ENCODE data around the gene FBXL20.
"Not testable (repeated sequence)": the region's sequence is repeated elsewhere in the genome, so short reads cannot be mapped to it uniquely, and the experiment has no call there.

Gene FBXL20

GRCh38 chr17:39325528-39326240, 75.7 kb downstream of the FBXL20 start:
- no peak for DNase-seq

GRCh38 chr17:39318636-39319035, 82.8 kb downstream of the FBXL20 start:
- no peak for DNase-seq

- DNase-seq: no peak
Observed at GRCh38 chr17:39306509-39307212, 94.8 kb downstream of the FBXL20 start.

- no peak for DNase-seq
Observed at GRCh38 chr17:39305978-39306377, 95.4 kb downstream of the FBXL20 start.

GRCh38 chr17:39304188-39304587, 97.2 kb downstream of the FBXL20 start:
- no peak for DNase-seq

- no peak for DNase-seq
Observed at GRCh38 chr17:39294060-39294459, 107.4 kb downstream of the FBXL20 start.

- not testable (repeated sequence) for DNase-seq
Observed at GRCh38 chr17:39292546-39292945, 108.9 kb downstream of the FBXL20 start.

- not testable (repeated sequence) for DNase-seq
Observed at GRCh38 chr17:39286513-39286912, 114.9 kb downstream of the FBXL20 start.

GRCh38 chr17:39284685-39285084, 116.7 kb downstream of the FBXL20 start:
- no peak for DNase-seq

GRCh38 chr17:39283896-39284295, 117.5 kb downstream of the FBXL20 start:
- DNase-seq: no peak

GRCh38 chr17:39283098-39283497, 118.3 kb downstream of the FBXL20 start:
- DNase-seq: no peak

- no peak for DNase-seq
Observed at GRCh38 chr17:39281806-39282205, 119.6 kb downstream of the FBXL20 start.

- not testable (repeated sequence) for DNase-seq
Observed at GRCh38 chr17:39278246-39278645, 123.2 kb downstream of the FBXL20 start.

- DNase-seq: no peak
Observed at GRCh38 chr17:39277110-39277509, 124.3 kb downstream of the FBXL20 start.

GRCh38 chr17:39276113-39276512, 125.3 kb downstream of the FBXL20 start:
- no peak for DNase-seq

GRCh38 chr17:39271546-39271945, 129.9 kb downstream of the FBXL20 start:
- no peak for DNase-seq

GRCh38 chr17:39270923-39271322, 130.5 kb downstream of the FBXL20 start:
- no peak for DNase-seq

GRCh38 chr17:39264119-39264518, 137.3 kb downstream of the FBXL20 start:
- no peak for DNase-seq

- DNase-seq: no peak
Observed at GRCh38 chr17:39261286-39261685, 140.1 kb downstream of the FBXL20 start.

GRCh38 chr17:39252788-39253460, 148.5 kb downstream of the FBXL20 start:
- no peak for DNase-seq

- DNase-seq: no peak
Observed at GRCh38 chr17:39251997-39252396, 149.4 kb downstream of the FBXL20 start.

GRCh38 chr17:39250076-39250475, 151.3 kb downstream of the FBXL20 start:
- not testable (repeated sequence) for DNase-seq

- no peak for DNase-seq
Observed at GRCh38 chr17:39246274-39246673, 155.2 kb downstream of the FBXL20 start.

Data from activated naive CD4-positive, alpha-beta T cell (primary cell).